GM19193 (cell line): ENCODE results near the gene PLK1.

Experiments used
- POLR2A ChIP-seq: IDR thresholded peaks from 4 replicates; pipeline ENCODE4 v1.6.1; 2011; ENCODE audit not compliant: insufficient read depth, insufficient read length; ENCODE audit errors: extremely low read depth

The PLK1 gene

GRCh38 chr16:23724096-23724784 is 45.6 kb downstream of the PLK1 start:
- TF ChIP-seq POLR2A: no peak

GRCh38 chr16:23724785-23725131 is 46.1 kb downstream of the PLK1 start:
- TF ChIP-seq POLR2A: no peak

- TF ChIP-seq POLR2A: no peak
Measured at GRCh38 chr16:23726710-23727109, 48.0 kb downstream of the PLK1 start.

GRCh38 chr16:23728112-23728477 is 49.4 kb downstream of the PLK1 start:
- no peak for TF ChIP-seq POLR2A

GRCh38 chr16:23729503-23730424 is 51.1 kb downstream of the PLK1 start:
- no peak for TF ChIP-seq POLR2A

GRCh38 chr16:23734176-23734893 is 55.6 kb downstream of the PLK1 start:
- no peak for TF ChIP-seq POLR2A

- TF ChIP-seq POLR2A: no peak
Measured at GRCh38 chr16:23739516-23739915, 60.8 kb downstream of the PLK1 start.
